Neuron (in vitro differentiated cells): ENCODE measurements around the gene UVRAG.

ENCODE experiments used
- H2AFZ ChIP-seq: one replicate; pipeline ENCODE4 v1.6.1; 2013; ENCODE audit warnings: low read depth, mild to moderate bottlenecking, inconsistent platforms, low read length, moderate library complexity
- H3K27me3 ChIP-seq: one replicate; pipeline ENCODE4 v1.6.1; 2013; ENCODE audit warnings: low read length; ENCODE audit not compliant: insufficient read depth
- H3K36me3 ChIP-seq: one replicate; pipeline ENCODE4 v1.6.1; 2013; ENCODE audit warnings: low read length; ENCODE audit not compliant: insufficient read depth
- H3K4me1 ChIP-seq: one replicate; pipeline ENCODE4 v1.6.1; 2013; ENCODE audit warnings: low read length; ENCODE audit not compliant: insufficient read depth
- H3K4me3 ChIP-seq: 2 replicates; pipeline ENCODE4 v1.5.1; 2013; ENCODE audit warnings: mild to moderate bottlenecking, low read length, moderate library complexity
- H3K9me3 ChIP-seq: one replicate; pipeline ENCODE4 v1.6.1; 2013; ENCODE audit warnings: low read length

Gene UVRAG

GRCh38 chr11:76184551-76184993, 369.6 kb downstream of the UVRAG start:
- Histone ChIP-seq H3K27me3 (peaks cover 13% of the 10 kb centered on the region), H2AFZ (no peak overlapping the region), H3K4me3 (no peak overlapping the region), H3K9me3 (no peaks in the 10 kb centered on the region), H3K4me1 (peaks cover 11% of the 10 kb centered on the region), H3K36me3 (no peaks in the 10 kb centered on the region)

GRCh38 chr11:76185511-76185910, 370.5 kb downstream of the UVRAG start:
- peaks cover 11% of the 10 kb centered on the region for H3K4me1 ChIP-seq
- H2AFZ ChIP-seq: no peak overlapping the region
- H3K27me3 ChIP-seq: peaks cover 8% of the 10 kb centered on the region
- no peaks in the 10 kb centered on the region for H3K9me3 ChIP-seq
- no peaks in the 10 kb centered on the region for H3K36me3 ChIP-seq
- H3K4me3 ChIP-seq: no peak overlapping the region

GRCh38 chr11:76185931-76186401, 371.0 kb downstream of the UVRAG start:
- Histone ChIP-seq H3K9me3 (no peaks in the 10 kb centered on the region), H3K4me3 (peak overlapping the region; percentile 27), H3K27me3 (peaks cover 13% of the 10 kb centered on the region), H3K36me3 (no peaks in the 10 kb centered on the region), H3K4me1 (peaks cover 11% of the 10 kb centered on the region), H2AFZ (no peak overlapping the region)

- no peak overlapping the region for H2AFZ ChIP-seq
- no peaks in the 10 kb centered on the region for H3K36me3 ChIP-seq
- peaks cover 13% of the 10 kb centered on the region for H3K27me3 ChIP-seq
- no peak overlapping the region for H3K4me3 ChIP-seq
- H3K4me1 ChIP-seq: peaks cover 11% of the 10 kb centered on the region
- no peaks in the 10 kb centered on the region for H3K9me3 ChIP-seq
Observed at GRCh38 chr11:76186776-76187279, 371.8 kb downstream of the UVRAG start.

GRCh38 chr11:76188873-76189272, 373.9 kb downstream of the UVRAG start:
- H3K36me3 ChIP-seq: no peaks in the 10 kb centered on the region
- H3K9me3 ChIP-seq: no peaks in the 10 kb centered on the region
- H3K27me3 ChIP-seq: peaks cover 12% of the 10 kb centered on the region
- H3K4me1 ChIP-seq: peaks cover 11% of the 10 kb centered on the region
- no peak overlapping the region for H3K4me3 ChIP-seq
- no peak overlapping the region for H2AFZ ChIP-seq

GRCh38 chr11:76189682-76190081, 374.7 kb downstream of the UVRAG start:
- Histone ChIP-seq H3K36me3 (no peaks in the 10 kb centered on the region), H3K9me3 (no peaks in the 10 kb centered on the region), H2AFZ (no peak overlapping the region), H3K4me1 (peaks cover 11% of the 10 kb centered on the region), H3K4me3 (no peak overlapping the region), H3K27me3 (peaks cover 8% of the 10 kb centered on the region)

- H3K9me3 ChIP-seq: no peaks in the 10 kb centered on the region
- no peak overlapping the region for H3K4me3 ChIP-seq
- H3K4me1 ChIP-seq: peaks cover 11% of the 10 kb centered on the region
- H3K27me3 ChIP-seq: peaks cover 13% of the 10 kb centered on the region
- H3K36me3 ChIP-seq: no peaks in the 10 kb centered on the region
- H2AFZ ChIP-seq: no peak overlapping the region
Observed at GRCh38 chr11:76190376-76190775, 375.4 kb downstream of the UVRAG start.
